Peyer's patch (tissue), 4 donors: Measurements from ENCODE around the gene NMBR. TPM values are rescaled to one million over a fixed set of nuclear protein-coding genes. Genes with fewer than 3 reads are reported as not detected.
"Not testable (repeated sequence)": the region's sequence is repeated elsewhere in the genome, so short reads cannot be mapped to it uniquely, and the experiment has no call there.

ENCODE experiments used
- DNase-seq, 3 donors: peaks; one replicate each; pipeline ENCODE4 v3.0.0-alpha.2; 2017 to 2019
- H3K27ac ChIP-seq, 4 donors: fragments of 200-600 bp; sonication (generic); one replicate each; pipeline ENCODE4 v1.5.1; 2016 to 2019
- H3K27me3 ChIP-seq, 2 donors: fragments of 200-600 bp; sonication (generic); one replicate each; pipeline ENCODE4 v1.5.1; 2019
- H3K36me3 ChIP-seq, 3 donors: fragments of 200-600 bp; sonication (generic); one replicate each; pipeline ENCODE4 v1.5.1; 2016 to 2019
- H3K4me1 ChIP-seq, 4 donors: fragments of 200-600 bp; sonication (generic); one replicate each; pipeline ENCODE4 v1.5.1; 2016 to 2019
- H3K4me3 ChIP-seq, 4 donors: fragments of 200-600 bp; sonication (generic); 1 replicate in 3 of 4; 2 replicates in 1 of 4; pipeline ENCODE4 v1.5.1; 2016 to 2019; ENCODE audit warnings: mild to moderate bottlenecking in 1 of 4
- H3K9me3 ChIP-seq, 4 donors: fragments of 200-600 bp; sonication (generic); one replicate each; pipeline ENCODE4 v1.5.1; 2016 to 2019; ENCODE audit warnings: mild to moderate bottlenecking in 1 of 4
- CTCF ChIP-seq, 6 experiments: fragments of 450-650 bp in 4 of 6; fragments of 200-600 bp in 2 of 6; sonication (generic) in 1 of 6; IDR thresholded peaks; one replicate each; pipeline ENCODE4 v1.5.1; 2017 to 2019; ENCODE audit warnings: antibody characterized with exemption in 6 of 6, mild to moderate bottlenecking in 3 of 6, moderate library complexity in 1 of 6
- POLR2A ChIP-seq, 2 donors: fragments of 450-650 bp; IDR thresholded peaks; one replicate each; pipeline ENCODE4 v1.5.1; 2017; ENCODE audit warnings: antibody characterized with exemption in 2 of 2, mild to moderate bottlenecking in 2 of 2, moderate library complexity in 2 of 2
- total RNA-seq, 4 donors: library from RNA; depleted of rRNA; stranded (reverse); fragments of >200 nt; gene quantifications; one replicate each; pipeline ENCODE4 v1.1.0, GENCODE V29; 2016

NMBR gene
- total RNA-seq, 4 donors from 2014 or later: not detected

GRCh38 chr6:142188341-142188740 is 41.4 kb upstream of the NMBR start:
- DNase-seq, H3K9me3 ChIP-seq, H3K4me1 ChIP-seq, H3K4me3 ChIP-seq, H3K27ac ChIP-seq, H3K27me3 ChIP-seq: not testable (repeated sequence)
- H3K36me3 ChIP-seq: peaks cover 0 to 16% (median 0%) of the 10 kb centered on the region in 3 donors
- TF ChIP-seq CTCF (IDR thresholded peaks at IDR 0.05): peak in 1 of 6 experiments; percentile 7

- no peak for TF ChIP-seq POLR2A (IDR thresholded peaks at IDR 0.05)
- TF ChIP-seq CTCF (IDR thresholded peaks at IDR 0.05): no peak
- no peak overlapping the region for H3K4me3 ChIP-seq
- H3K36me3 ChIP-seq: peaks cover 0 to 20% (median 0%) of the 10 kb centered on the region in 3 donors
- H3K4me1 ChIP-seq: no peaks in the 10 kb centered on the region
- DNase-seq: no peak
- H3K9me3 ChIP-seq: no peaks in the 10 kb centered on the region
- no peaks in the 10 kb centered on the region for H3K27me3 ChIP-seq
- no peak overlapping the region for H3K27ac ChIP-seq
Observed at GRCh38 chr6:142187209-142187608, 40.3 kb upstream of the NMBR start.

GRCh38 chr6:142185641-142186040 is 38.7 kb upstream of the NMBR start:
- Histone ChIP-seq H3K4me3 (no peak overlapping the region), H3K9me3 (no peaks in the 10 kb centered on the region), H3K27ac (no peak overlapping the region), H3K27me3 (no peaks in the 10 kb centered on the region), H3K4me1 (no peaks in the 10 kb centered on the region), H3K36me3 (peaks cover 0 to 19% (median 0%) of the 10 kb centered on the region in 3 donors)
- no peak for DNase-seq
- TF ChIP-seq CTCF (IDR thresholded peaks at IDR 0.05) (no peak), POLR2A (IDR thresholded peaks at IDR 0.05) (no peak)

GRCh38 chr6:142184307-142184706 is 37.4 kb upstream of the NMBR start:
- no peaks in the 10 kb centered on the region for H3K4me1 ChIP-seq
- H3K27ac ChIP-seq: no peak overlapping the region
- H3K4me3 ChIP-seq: no peak overlapping the region
- peaks cover 0 to 8% (median 0%) of the 10 kb centered on the region in 3 donors for H3K36me3 ChIP-seq
- no peak for DNase-seq
- TF ChIP-seq CTCF (IDR thresholded peaks at IDR 0.05) (no peak), POLR2A (IDR thresholded peaks at IDR 0.05) (no peak)
- no peaks in the 10 kb centered on the region for H3K9me3 ChIP-seq
- no peaks in the 10 kb centered on the region for H3K27me3 ChIP-seq

- H3K4me3 ChIP-seq: no peak overlapping the region
- no peaks in the 10 kb centered on the region for H3K4me1 ChIP-seq
- H3K36me3 ChIP-seq: peaks cover 0 to 10% (median 0%) of the 10 kb centered on the region in 3 donors
- no peak for DNase-seq
- no peak for TF ChIP-seq CTCF (IDR thresholded peaks at IDR 0.05)
- no peak for TF ChIP-seq POLR2A (IDR thresholded peaks at IDR 0.05)
- no peaks in the 10 kb centered on the region for H3K27me3 ChIP-seq
- no peak overlapping the region for H3K27ac ChIP-seq
- H3K9me3 ChIP-seq: peaks cover 0 to under 1% (median 0%) of the 10 kb centered on the region in 4 donors
Observed at GRCh38 chr6:142183351-142183750, 36.4 kb upstream of the NMBR start.

GRCh38 chr6:142182004-142182403 is 35.1 kb upstream of the NMBR start:
- H3K9me3 ChIP-seq: peaks cover 0 to 5% (median 0%) of the 10 kb centered on the region in 4 donors

More at GRCh38 chr6:142182004-142182403, 35.1 kb upstream of the NMBR start:
- TF ChIP-seq CTCF (IDR thresholded peaks at IDR 0.05) (no peak), POLR2A (IDR thresholded peaks at IDR 0.05) (no peak)
- Histone ChIP-seq H3K27ac (no peak overlapping the region), H3K4me3 (no peak overlapping the region), H3K4me1 (no peaks in the 10 kb centered on the region), H3K27me3 (no peaks in the 10 kb centered on the region), H3K36me3 (peaks cover 0 to 13% (median 0%) of the 10 kb centered on the region in 3 donors)
- DNase-seq: no peak
